ENCODE data around the gene HBA2.

HBA2 gene

DNA sequence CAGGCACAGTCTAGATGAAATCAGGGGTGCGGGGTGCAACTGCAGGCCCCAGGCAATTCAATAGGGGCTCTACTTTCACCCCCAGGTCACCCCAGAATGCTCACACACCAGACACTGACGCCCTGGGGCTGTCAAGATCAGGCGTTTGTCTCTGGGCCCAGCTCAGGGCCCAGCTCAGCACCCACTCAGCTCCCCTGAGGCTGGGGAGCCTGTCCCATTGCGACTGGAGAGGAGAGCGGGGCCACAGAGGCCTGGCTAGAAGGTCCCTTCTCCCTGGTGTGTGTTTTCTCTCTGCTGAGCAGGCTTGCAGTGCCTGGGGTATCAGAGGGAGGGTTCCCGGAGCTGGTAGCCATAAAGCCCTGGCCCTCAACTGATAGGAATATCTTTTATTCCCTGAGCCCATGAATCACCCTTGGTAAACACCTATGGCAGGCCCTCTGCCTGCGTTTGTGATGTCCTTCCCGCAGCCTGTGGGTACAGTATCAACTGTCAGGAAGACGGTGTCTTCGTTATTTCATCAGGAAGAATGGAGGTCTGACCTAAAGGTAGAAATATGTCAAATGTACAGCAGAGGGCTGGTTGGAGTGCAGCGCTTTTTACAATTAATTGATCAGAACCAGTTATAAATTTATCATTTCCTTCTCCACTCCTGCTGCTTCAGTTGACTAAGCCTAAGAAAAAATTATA, 5.4 kb downstream of the HBA2 start:
- DNase-seq (ENCODE audit: low read depth, low spot score): no peak

GRCh38 chr16:178668-179015, 6.0 kb downstream of the HBA2 start:
- TF ChIP-seq, protein P1, sequence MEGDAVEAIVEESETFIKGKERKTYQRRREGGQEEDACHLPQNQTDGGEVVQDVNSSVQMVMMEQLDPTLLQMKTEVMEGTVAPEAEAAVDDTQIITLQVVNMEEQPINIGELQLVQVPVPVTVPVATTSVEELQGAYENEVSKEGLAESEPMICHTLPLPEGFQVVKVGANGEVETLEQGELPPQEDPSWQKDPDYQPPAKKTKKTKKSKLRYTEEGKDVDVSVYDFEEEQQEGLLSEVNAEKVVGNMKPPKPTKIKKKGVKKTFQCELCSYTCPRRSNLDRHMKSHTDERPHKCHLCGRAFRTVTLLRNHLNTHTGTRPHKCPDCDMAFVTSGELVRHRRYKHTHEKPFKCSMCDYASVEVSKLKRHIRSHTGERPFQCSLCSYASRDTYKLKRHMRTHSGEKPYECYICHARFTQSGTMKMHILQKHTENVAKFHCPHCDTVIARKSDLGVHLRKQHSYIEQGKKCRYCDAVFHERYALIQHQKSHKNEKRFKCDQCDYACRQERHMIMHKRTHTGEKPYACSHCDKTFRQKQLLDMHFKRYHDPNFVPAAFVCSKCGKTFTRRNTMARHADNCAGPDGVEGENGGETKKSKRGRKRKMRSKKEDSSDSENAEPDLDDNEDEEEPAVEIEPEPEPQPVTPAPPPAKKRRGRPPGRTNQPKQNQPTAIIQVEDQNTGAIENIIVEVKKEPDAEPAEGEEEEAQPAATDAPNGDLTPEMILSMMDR (IDR thresholded peaks at IDR 0.05; ENCODE audit: low read depth, low read length): no peak
- no peak overlapping the region for H3K4me3 ChIP-seq (ENCODE audit: low read depth, low read length)
- no peak for DNase-seq (ENCODE audit: low read depth, low spot score)
- in situ Hi-C loops (cut with HindIII; ENCODE audit: low sequenced_read_pairs): no loop called here

More for the DNA sequence above, 5.4 kb downstream of the HBA2 start:
- no peak overlapping the region for H3K4me3 ChIP-seq (ENCODE audit: low read depth, low read length)
- TF ChIP-seq, protein P1 (IDR thresholded peaks at IDR 0.05; ENCODE audit: low read depth, low read length): no peak
- in situ Hi-C loops (cut with HindIII; ENCODE audit: low sequenced_read_pairs): no loop called here

- H3K4me3 ChIP-seq (ENCODE audit: low read depth, low read length): no peak overlapping the region
- in situ Hi-C loops (cut with HindIII; ENCODE audit: low sequenced_read_pairs): no loop called here
- no peak for DNase-seq (ENCODE audit: low read depth, low spot score)
- TF ChIP-seq, protein P1 (IDR thresholded peaks at IDR 0.05; ENCODE audit: low read depth, low read length): no peak
Observed at GRCh38 chr16:179211-180092, 6.8 kb downstream of the HBA2 start.

DNA sequence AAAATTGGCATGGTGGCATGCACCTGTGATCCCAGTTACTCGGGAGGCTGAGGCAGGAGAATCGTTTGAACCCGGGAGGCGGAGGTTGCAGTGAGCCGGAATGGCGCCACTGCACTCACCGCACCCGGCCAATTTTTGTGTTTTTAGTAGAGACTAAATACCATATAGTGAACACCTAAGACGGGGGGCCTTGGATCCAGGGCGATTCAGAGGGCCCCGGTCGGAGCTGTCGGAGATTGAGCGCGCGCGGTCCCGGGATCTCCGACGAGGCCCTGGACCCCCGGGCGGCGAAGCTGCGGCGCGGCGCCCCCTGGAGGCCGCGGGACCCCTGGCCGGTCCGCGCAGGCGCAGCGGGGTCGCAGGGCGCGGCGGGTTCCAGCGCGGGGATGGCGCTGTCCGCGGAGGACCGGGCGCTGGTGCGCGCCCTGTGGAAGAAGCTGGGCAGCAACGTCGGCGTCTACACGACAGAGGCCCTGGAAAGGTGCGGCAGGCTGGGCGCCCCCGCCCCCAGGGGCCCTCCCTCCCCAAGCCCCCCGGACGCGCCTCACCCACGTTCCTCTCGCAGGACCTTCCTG, 7.5 kb downstream of the HBA2 start, which contains the start of gene HBQ1:
HBQ1 (plus strand) TSS at position 359 of the 575 bp plus-strand sequence; CDS start at position 387, 28 bp downstream.
- in situ Hi-C loops (cut with HindIII; ENCODE audit: low sequenced_read_pairs): no loop called here
- TF ChIP-seq, protein P1 (IDR thresholded peaks at IDR 0.05; ENCODE audit: low read depth, low read length): peak; percentile 33
- peak within 1 kb of the TSS; percentile 26 for H3K4me3 ChIP-seq (ENCODE audit: low read depth, low read length)
- no peak for DNase-seq (ENCODE audit: low read depth, low spot score)

GRCh38 chr16:180681-181564, 8.2 kb downstream of the HBA2 start:
- TF ChIP-seq, protein P1 (IDR thresholded peaks at IDR 0.05; ENCODE audit: low read depth, low read length): no peak
- in situ Hi-C loops (cut with HindIII; ENCODE audit: low sequenced_read_pairs): no loop called here
- peak; percentile 65 for DNase-seq (ENCODE audit: low read depth, low spot score)
- peak overlapping the region; percentile 26 for H3K4me3 ChIP-seq (ENCODE audit: low read depth, low read length)
